RWPE2 (cell line): ENCODE results near the gene PLXND1.

ENCODE experiments used
- ATAC-seq: fragments of 200-7000 bp; cut with Tn5 transposase; 3 replicates; pipeline ENCODE4 v1.9.1; 2021; ENCODE audit warnings: low read depth
- DNase-seq: peaks from one replicate; pipeline ENCODE4 v3.0.0-alpha.2; 2020; ENCODE audit warnings: low spot score
- H3K27ac ChIP-seq: fragments of 450-650 bp; 2 replicates; pipeline ENCODE4 v1.5.1; 2017; ENCODE audit warnings: mild to moderate bottlenecking; ENCODE audit not compliant: poor library complexity, severe bottlenecking
- H3K27me3 ChIP-seq: fragments of 250-450 bp; sonication (Bioruptor Pico); 2 replicates; pipeline ENCODE4 v1.5.1; 2021; ENCODE audit warnings: mild to moderate bottlenecking, moderate library complexity; ENCODE audit not compliant: insufficient read depth, poor library complexity, severe bottlenecking
- H3K36me3 ChIP-seq: fragments of 250-450 bp; sonication (Bioruptor Pico); 2 replicates; pipeline ENCODE4 v1.5.1; 2020; ENCODE audit warnings: low read depth, mild to moderate bottlenecking, moderate library complexity
- H3K4me1 ChIP-seq: fragments of 250-450 bp; sonication (Bioruptor Pico); 2 replicates; pipeline ENCODE4 v1.5.1; 2021; ENCODE audit warnings: mild to moderate bottlenecking, moderate library complexity; ENCODE audit not compliant: insufficient read depth, poor library complexity, severe bottlenecking
- H3K4me3 ChIP-seq: fragments of 250-450 bp; sonication (Bioruptor Pico); 2 replicates; pipeline ENCODE4 v1.5.1; 2021; ENCODE audit warnings: mild to moderate bottlenecking, moderate library complexity; ENCODE audit not compliant: severe bottlenecking
- H3K9me3 ChIP-seq: fragments of 250-450 bp; sonication (Bioruptor Pico); 2 replicates; pipeline ENCODE4 v1.5.1; 2021; ENCODE audit warnings: mild to moderate bottlenecking, moderate library complexity; ENCODE audit not compliant: severe bottlenecking
- TF ChIP-seq, protein P1 (sequence below): fragments of 450-650 bp; IDR thresholded peaks from one replicate; pipeline ENCODE4 v1.5.1; 2017; ENCODE audit warnings: mild to moderate bottlenecking, moderate library complexity; ENCODE audit not compliant: poor library complexity, severe bottlenecking

The PLXND1 gene

GRCh38 chr3:129594907-129595390, 11.5 kb downstream of the PLXND1 start:
- H3K9me3 ChIP-seq: no peaks in the 10 kb centered on the region
- DNase-seq (no peak), ATAC-seq (no peak)
- H3K27ac ChIP-seq: no peak overlapping the region
- no peaks in the 10 kb centered on the region for H3K36me3 ChIP-seq
- TF ChIP-seq, protein P1, sequence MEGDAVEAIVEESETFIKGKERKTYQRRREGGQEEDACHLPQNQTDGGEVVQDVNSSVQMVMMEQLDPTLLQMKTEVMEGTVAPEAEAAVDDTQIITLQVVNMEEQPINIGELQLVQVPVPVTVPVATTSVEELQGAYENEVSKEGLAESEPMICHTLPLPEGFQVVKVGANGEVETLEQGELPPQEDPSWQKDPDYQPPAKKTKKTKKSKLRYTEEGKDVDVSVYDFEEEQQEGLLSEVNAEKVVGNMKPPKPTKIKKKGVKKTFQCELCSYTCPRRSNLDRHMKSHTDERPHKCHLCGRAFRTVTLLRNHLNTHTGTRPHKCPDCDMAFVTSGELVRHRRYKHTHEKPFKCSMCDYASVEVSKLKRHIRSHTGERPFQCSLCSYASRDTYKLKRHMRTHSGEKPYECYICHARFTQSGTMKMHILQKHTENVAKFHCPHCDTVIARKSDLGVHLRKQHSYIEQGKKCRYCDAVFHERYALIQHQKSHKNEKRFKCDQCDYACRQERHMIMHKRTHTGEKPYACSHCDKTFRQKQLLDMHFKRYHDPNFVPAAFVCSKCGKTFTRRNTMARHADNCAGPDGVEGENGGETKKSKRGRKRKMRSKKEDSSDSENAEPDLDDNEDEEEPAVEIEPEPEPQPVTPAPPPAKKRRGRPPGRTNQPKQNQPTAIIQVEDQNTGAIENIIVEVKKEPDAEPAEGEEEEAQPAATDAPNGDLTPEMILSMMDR: no peak
- H3K4me3 ChIP-seq: no peak overlapping the region
- no peaks in the 10 kb centered on the region for H3K4me1 ChIP-seq
- no peaks in the 10 kb centered on the region for H3K27me3 ChIP-seq

- no peak overlapping the region for H3K27ac ChIP-seq
- H3K4me1 ChIP-seq: no peaks in the 10 kb centered on the region
- H3K4me3 ChIP-seq: no peak overlapping the region
These were observed 12.1 kb downstream of the PLXND1 start for GRCh38 chr3:129594409-129594808.

GRCh38 chr3:129593595-129594339, 12.7 kb downstream of the PLXND1 start:
- TF ChIP-seq, protein P1: no peak
- Histone ChIP-seq H3K4me1 (no peaks in the 10 kb centered on the region), H3K36me3 (no peaks in the 10 kb centered on the region), H3K27me3 (no peaks in the 10 kb centered on the region), H3K27ac (no peak overlapping the region), H3K9me3 (no peaks in the 10 kb centered on the region), H3K4me3 (no peak overlapping the region)
- DNase-seq: no peak
- ATAC-seq: no peak

More at GRCh38 chr3:129594409-129594808, 12.1 kb downstream of the PLXND1 start:
- no peak for ATAC-seq
- DNase-seq: no peak
- Histone ChIP-seq H3K36me3 (no peaks in the 10 kb centered on the region), H3K27me3 (no peaks in the 10 kb centered on the region), H3K9me3 (no peaks in the 10 kb centered on the region)
- TF ChIP-seq, protein P1: no peak

DNA sequence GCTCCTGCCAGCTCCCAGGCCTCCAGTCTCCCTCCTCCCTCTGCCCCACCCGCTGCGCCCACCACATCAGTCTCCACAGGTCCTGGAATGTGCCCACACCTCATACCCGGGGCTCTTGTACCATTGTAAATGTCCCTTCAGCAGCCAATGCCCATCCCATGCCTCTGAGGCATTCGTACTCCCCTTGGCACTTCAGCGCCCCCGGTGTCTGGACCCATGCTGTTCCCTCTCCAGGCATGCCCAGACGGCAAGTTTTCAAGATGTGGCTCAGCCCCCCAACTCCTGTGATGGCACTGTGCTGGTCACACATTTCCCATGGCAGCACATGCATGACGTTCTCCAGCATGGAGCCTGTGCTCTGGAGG, 13.3 kb downstream of the PLXND1 start:
- TF ChIP-seq, protein P1: no peak
- Histone ChIP-seq H3K4me3 (no peak overlapping the region), H3K36me3 (no peaks in the 10 kb centered on the region), H3K4me1 (no peaks in the 10 kb centered on the region), H3K9me3 (no peaks in the 10 kb centered on the region), H3K27ac (no peak overlapping the region), H3K27me3 (no peaks in the 10 kb centered on the region)
- no peak for DNase-seq
- no peak for ATAC-seq

- DNase-seq (no peak), ATAC-seq (no peak)
- Histone ChIP-seq H3K27ac (no peak overlapping the region), H3K36me3 (no peaks in the 10 kb centered on the region), H3K4me3 (no peak overlapping the region), H3K4me1 (peaks cover 3% of the 10 kb centered on the region), H3K9me3 (no peaks in the 10 kb centered on the region), H3K27me3 (no peaks in the 10 kb centered on the region)
- TF ChIP-seq, protein P1: no peak
These were observed 13.9 kb downstream of the PLXND1 start for GRCh38 chr3:129592381-129593131.
